CMK (cell line): Measurements from ENCODE around the gene FBXO11.

Source experiments
- DNase-seq: peaks from one replicate; pipeline ENCODE4 v3.0.0-alpha.2; 2010; ENCODE audit warnings: low read depth

Gene FBXO11

GRCh38 chr2:47783486-47784351 is 122.6 kb downstream of the FBXO11 start:
- DNase-seq = peak; percentile 79

GRCh38 chr2:47782671-47783485 is 123.4 kb downstream of the FBXO11 start, which contains the start of gene MSH6:
TSS of gene MSH6 (plus strand) at chr2:47783145. CDS start at chr2:47783234, 89 bp downstream.
- DNase-seq = peak; percentile 83

DNA sequence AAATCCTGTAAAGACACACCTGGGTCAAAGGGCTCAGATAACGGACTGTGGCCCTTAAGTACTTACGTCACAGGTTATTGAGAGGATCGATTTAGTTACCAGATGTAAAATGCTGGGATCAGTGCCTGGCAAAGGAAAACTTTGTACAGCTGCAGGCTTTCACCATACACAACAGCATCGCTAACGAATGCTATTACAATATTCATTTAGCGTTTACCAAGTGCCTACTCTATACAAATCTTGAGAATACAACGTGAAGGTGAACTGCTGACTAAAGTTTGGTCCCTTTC is 124.0 kb downstream of the FBXO11 start:
- no peak for DNase-seq

- DNase-seq = no peak
These were observed 126.9 kb downstream of the FBXO11 start for GRCh38 chr2:47779426-47779790.

GRCh38 chr2:47778698-47779425 is 127.4 kb downstream of the FBXO11 start:
- DNase-seq = no peak

GRCh38 chr2:47777277-47777937 is 128.9 kb downstream of the FBXO11 start:
- no peak for DNase-seq

DNA sequence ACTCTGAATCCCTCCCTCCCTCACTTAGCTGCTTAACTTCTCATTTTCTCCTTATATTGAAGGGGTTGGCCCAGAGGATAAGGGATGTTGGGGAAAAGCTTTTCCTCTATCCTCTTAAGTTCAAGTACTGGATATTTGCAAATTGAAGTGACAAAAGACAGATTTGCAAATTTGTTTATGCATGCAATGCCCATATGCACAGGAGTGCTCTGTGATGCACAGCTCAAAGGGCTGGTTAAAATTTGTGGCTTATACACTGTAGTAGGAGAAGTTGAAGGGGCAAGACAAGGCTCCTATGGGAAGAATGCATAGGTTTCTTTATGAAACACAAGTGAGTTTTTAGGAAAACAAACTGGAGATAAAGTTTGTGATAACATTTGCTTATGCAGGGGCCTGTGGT is 131.7 kb downstream of the FBXO11 start:
- DNase-seq = no peak

GRCh38 chr2:47772343-47772742 is 134.0 kb downstream of the FBXO11 start:
- no peak for DNase-seq

GRCh38 chr2:47771211-47771610 is 135.1 kb downstream of the FBXO11 start:
- DNase-seq = peak; percentile 62

GRCh38 chr2:47769318-47769717 is 137.0 kb downstream of the FBXO11 start:
- no peak for DNase-seq

DNA sequence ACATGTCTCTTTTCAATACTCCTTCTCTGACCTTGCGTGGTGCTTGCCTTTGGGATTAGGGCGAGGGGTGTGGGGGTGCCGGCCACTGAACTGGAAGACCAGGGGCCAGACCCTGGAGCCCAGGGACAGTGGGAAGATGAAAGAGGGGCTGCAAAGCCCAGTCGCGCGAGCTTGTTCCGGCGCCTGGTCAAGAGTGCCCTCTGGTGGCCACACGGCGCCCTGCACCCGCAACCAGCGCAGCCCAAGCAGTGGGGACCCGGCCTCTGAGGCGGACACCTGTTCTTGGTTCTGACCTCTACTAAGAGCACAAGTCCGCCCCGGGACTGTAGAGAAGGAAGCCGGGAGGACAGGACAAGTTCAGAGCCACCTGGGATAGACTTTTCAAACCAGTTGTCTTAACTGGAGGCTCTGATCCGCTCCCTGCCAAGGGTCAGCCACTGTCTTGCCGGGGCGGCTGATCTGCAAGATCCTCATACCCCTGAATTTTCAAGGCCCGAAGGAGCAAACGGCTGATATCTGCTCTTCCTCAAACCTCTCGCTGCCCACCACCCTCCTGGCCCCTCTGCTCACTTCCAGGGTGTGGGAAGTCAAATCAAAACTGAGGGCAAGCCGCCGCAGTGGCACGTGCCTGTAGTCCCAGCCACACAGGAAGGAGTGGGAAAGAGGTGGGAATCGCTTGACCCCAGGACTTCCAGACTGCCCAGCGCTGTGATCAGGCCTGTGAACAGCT is 138.3 kb downstream of the FBXO11 start:
- DNase-seq = no peak

GRCh38 chr2:47767497-47767844 is 138.8 kb downstream of the FBXO11 start:
- DNase-seq = no peak

GRCh38 chr2:47751856-47752414 is 154.4 kb downstream of the FBXO11 start:
- no peak for DNase-seq

DNA sequence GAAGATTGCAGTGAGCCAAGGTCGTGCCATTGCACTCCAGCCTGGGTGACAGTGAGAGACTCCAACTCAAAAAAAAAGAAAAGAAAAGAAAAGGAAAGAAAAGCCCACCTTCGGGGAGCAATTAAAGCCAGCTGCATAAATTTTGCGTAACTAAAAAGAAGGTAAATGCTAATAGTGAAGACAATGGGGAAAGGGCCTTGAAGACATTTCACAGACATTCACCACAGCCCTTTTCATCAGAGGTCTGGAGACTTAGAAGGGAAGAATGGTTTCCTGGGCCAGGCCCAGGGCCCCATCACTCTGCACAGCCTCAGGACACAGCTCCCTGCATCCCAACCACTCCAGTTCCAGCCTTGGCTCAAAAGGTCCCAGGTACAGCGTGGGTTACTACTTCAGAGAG is 158.4 kb downstream of the FBXO11 start:
- DNase-seq = no peak

DNA sequence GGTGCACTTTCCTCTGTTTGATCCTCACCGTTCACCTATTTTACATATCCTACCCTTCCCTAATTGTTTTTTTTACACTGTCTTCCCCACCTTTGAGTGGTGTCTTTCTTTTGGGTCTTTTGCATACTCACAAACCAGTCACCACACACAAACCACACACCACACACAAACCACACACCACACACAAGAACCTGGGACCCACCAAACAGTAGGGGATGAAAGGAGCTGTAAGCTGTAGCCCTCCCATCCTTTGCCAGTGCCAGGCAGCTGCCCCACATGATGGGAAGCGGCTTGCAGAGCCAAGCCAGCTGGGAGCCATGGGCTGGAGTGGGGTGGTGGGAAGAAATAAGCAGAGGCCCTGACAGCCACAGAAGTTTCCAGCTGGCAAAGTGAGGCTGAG is 162.2 kb downstream of the FBXO11 start:
- no peak for DNase-seq

DNA sequence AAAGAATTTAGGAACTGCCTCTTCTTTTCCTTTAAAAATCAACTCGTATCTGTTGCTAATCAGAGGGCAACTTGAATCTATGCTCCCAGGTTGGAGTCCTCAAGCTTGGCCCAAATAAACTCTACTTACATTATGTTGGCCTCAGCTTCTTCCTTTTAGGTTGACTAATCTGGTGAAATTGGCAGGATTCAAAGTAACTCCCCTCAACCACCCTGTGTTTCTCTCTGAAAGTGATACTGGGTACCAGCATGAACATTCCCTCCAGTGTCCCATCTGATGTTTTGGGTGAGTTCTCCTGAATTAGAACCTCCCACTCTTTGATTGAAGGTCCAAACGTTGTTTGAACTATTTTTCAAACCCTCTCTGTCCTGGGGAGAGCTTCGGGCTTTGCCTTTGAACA is 164.7 kb downstream of the FBXO11 start:
- no peak for DNase-seq

GRCh38 chr2:47741101-47741500 is 165.2 kb downstream of the FBXO11 start:
- no peak for DNase-seq
